GM18520 (cell line): ENCODE results near the gene ANKRD44.

Experiments
- ATAC-seq: cut with Tn5 transposase; IDR thresholded peaks from one replicate; pipeline ENCODE4 v1.9.1; 2021; ENCODE audit not compliant: unreplicated experiment

Gene ANKRD44

GRCh38 chr2:197157879-197158537 is 152.6 kb downstream of the ANKRD44 start:
- no peak for ATAC-seq

GRCh38 chr2:197156771-197157170 is 153.8 kb downstream of the ANKRD44 start:
- ATAC-seq, result no peak

GRCh38 chr2:197152451-197153228 is 157.9 kb downstream of the ANKRD44 start:
- ATAC-seq, result peak; percentile 76

GRCh38 chr2:197149546-197149945 is 161.0 kb downstream of the ANKRD44 start:
- ATAC-seq, result no peak

- ATAC-seq, result no peak
These were observed 162.2 kb downstream of the ANKRD44 start for GRCh38 chr2:197148401-197148800.

- ATAC-seq, result no peak
These were observed 162.6 kb downstream of the ANKRD44 start for GRCh38 chr2:197147942-197148341.

- ATAC-seq, result no peak
These were observed 163.6 kb downstream of the ANKRD44 start for GRCh38 chr2:197146995-197147394.

GRCh38 chr2:197145471-197146056 is 165.0 kb downstream of the ANKRD44 start:
- ATAC-seq, result peak; percentile 94

GRCh38 chr2:197144183-197144582 is 166.4 kb downstream of the ANKRD44 start:
- no peak for ATAC-seq

- no peak for ATAC-seq
These were observed 168.7 kb downstream of the ANKRD44 start for GRCh38 chr2:197141702-197142473.

GRCh38 chr2:197140045-197140444 is 170.5 kb downstream of the ANKRD44 start:
- no peak for ATAC-seq

- no peak for ATAC-seq
These were observed 172.1 kb downstream of the ANKRD44 start for GRCh38 chr2:197138506-197138905.

GRCh38 chr2:197137826-197138477 is 172.6 kb downstream of the ANKRD44 start:
- ATAC-seq, result no peak

GRCh38 chr2:197137231-197137630 is 173.3 kb downstream of the ANKRD44 start:
- ATAC-seq, result no peak

- no peak for ATAC-seq
These were observed 174.1 kb downstream of the ANKRD44 start for GRCh38 chr2:197136452-197136851.

GRCh38 chr2:197135806-197136205 is 174.8 kb downstream of the ANKRD44 start:
- no peak for ATAC-seq

GRCh38 chr2:197134206-197134605 is 176.4 kb downstream of the ANKRD44 start:
- no peak for ATAC-seq

GRCh38 chr2:197131558-197131855 is 179.1 kb downstream of the ANKRD44 start:
- no peak for ATAC-seq

- peak; percentile 87 for ATAC-seq
These were observed 180.3 kb downstream of the ANKRD44 start for GRCh38 chr2:197130318-197130717.

GRCh38 chr2:197128897-197129296 is 181.7 kb downstream of the ANKRD44 start:
- no peak for ATAC-seq

- ATAC-seq, result no peak
These were observed 182.5 kb downstream of the ANKRD44 start for GRCh38 chr2:197128126-197128525.
